ENCODE results near the gene ZDHHC21.

Gene ZDHHC21

GRCh38 chr9:14627513-14627912 lies 65.7 kb downstream of the ZDHHC21 start:
- Histone ChIP-seq H3K27ac (ENCODE audit: insufficient read depth, low read depth, low read length, poor library complexity, severe bottlenecking) (no peak overlapping the region), H3K4me3 (ENCODE audit: insufficient read depth, low read depth, low read length) (no peak overlapping the region), H3K9me3 (ENCODE audit: control insufficient read depth, low read length) (no peaks in the 10 kb centered on the region), H3K27me3 (ENCODE audit: control insufficient read depth, insufficient read depth, low read length, poor library complexity, severe bottlenecking) (no peaks in the 10 kb centered on the region), H3K36me3 (ENCODE audit: control insufficient read depth, insufficient read depth, low read length) (peaks cover 4% of the 10 kb centered on the region), H3K4me1 (ENCODE audit: control insufficient read depth, insufficient read depth, low read length) (no peaks in the 10 kb centered on the region)
- 89 to 100% methylated on average over 1 of the region's 1 CpG for WGBS, 2 experiments

- no peak overlapping the region for H3K27ac ChIP-seq (ENCODE audit: insufficient read depth, low read depth, low read length, poor library complexity, severe bottlenecking)
- no peak overlapping the region for H3K4me3 ChIP-seq (ENCODE audit: insufficient read depth, low read depth, low read length)
- no peaks in the 10 kb centered on the region for H3K27me3 ChIP-seq (ENCODE audit: control insufficient read depth, insufficient read depth, low read length, poor library complexity, severe bottlenecking)
- H3K4me1 ChIP-seq (ENCODE audit: control insufficient read depth, insufficient read depth, low read length), result no peaks in the 10 kb centered on the region
- no peaks in the 10 kb centered on the region for H3K9me3 ChIP-seq (ENCODE audit: control insufficient read depth, low read length)
- WGBS, 2 experiments, result 96 to 98% methylated on average over 8 of the region's 8 CpGs
- no peaks in the 10 kb centered on the region for H3K36me3 ChIP-seq (ENCODE audit: control insufficient read depth, insufficient read depth, low read length)
Measured at GRCh38 chr9:14618836-14619420, 74.3 kb downstream of the ZDHHC21 start.

- 46% methylated on average over 2 of the region's 3 CpGs; no CpG with 5 or more reads in 1 of the 2 experiments for WGBS, 2 experiments
- H3K27ac ChIP-seq (ENCODE audit: insufficient read depth, low read depth, low read length, poor library complexity, severe bottlenecking), result no peak overlapping the region
- no peaks in the 10 kb centered on the region for H3K9me3 ChIP-seq (ENCODE audit: control insufficient read depth, low read length)
- no peaks in the 10 kb centered on the region for H3K4me1 ChIP-seq (ENCODE audit: control insufficient read depth, insufficient read depth, low read length)
- no peak overlapping the region for H3K4me3 ChIP-seq (ENCODE audit: insufficient read depth, low read depth, low read length)
- H3K27me3 ChIP-seq (ENCODE audit: control insufficient read depth, insufficient read depth, low read length, poor library complexity, severe bottlenecking), result no peaks in the 10 kb centered on the region
- H3K36me3 ChIP-seq (ENCODE audit: control insufficient read depth, insufficient read depth, low read length), result no peaks in the 10 kb centered on the region
Measured at GRCh38 chr9:14616188-14616982, 76.8 kb downstream of the ZDHHC21 start.

- Histone ChIP-seq H3K27me3 (ENCODE audit: control insufficient read depth, insufficient read depth, low read length, poor library complexity, severe bottlenecking) (no peaks in the 10 kb centered on the region), H3K9me3 (ENCODE audit: control insufficient read depth, low read length) (no peaks in the 10 kb centered on the region), H3K4me3 (ENCODE audit: insufficient read depth, low read depth, low read length) (no peak overlapping the region), H3K36me3 (ENCODE audit: control insufficient read depth, insufficient read depth, low read length) (no peaks in the 10 kb centered on the region), H3K27ac (ENCODE audit: insufficient read depth, low read depth, low read length, poor library complexity, severe bottlenecking) (no peak overlapping the region), H3K4me1 (ENCODE audit: control insufficient read depth, insufficient read depth, low read length) (no peaks in the 10 kb centered on the region)
- 94 to 100% methylated on average over 1 of the region's 2 CpGs for WGBS, 2 experiments
Measured at GRCh38 chr9:14608540-14608939, 84.7 kb downstream of the ZDHHC21 start.

- no peaks in the 10 kb centered on the region for H3K27me3 ChIP-seq (ENCODE audit: control insufficient read depth, insufficient read depth, low read length, poor library complexity, severe bottlenecking)
- 93 to 95% methylated on average over 7 of the region's 7 CpGs for WGBS, 2 experiments
- no peak overlapping the region for H3K4me3 ChIP-seq (ENCODE audit: insufficient read depth, low read depth, low read length)
- no peaks in the 10 kb centered on the region for H3K4me1 ChIP-seq (ENCODE audit: control insufficient read depth, insufficient read depth, low read length)
- H3K9me3 ChIP-seq (ENCODE audit: control insufficient read depth, low read length), result no peaks in the 10 kb centered on the region
- H3K27ac ChIP-seq (ENCODE audit: insufficient read depth, low read depth, low read length, poor library complexity, severe bottlenecking), result no peak overlapping the region
- no peaks in the 10 kb centered on the region for H3K36me3 ChIP-seq (ENCODE audit: control insufficient read depth, insufficient read depth, low read length)
Measured at GRCh38 chr9:14597171-14597799, 95.9 kb downstream of the ZDHHC21 start.

GRCh38 chr9:14593406-14593805 lies 99.8 kb downstream of the ZDHHC21 start:
- H3K4me1 ChIP-seq (ENCODE audit: control insufficient read depth, insufficient read depth, low read length), result no peaks in the 10 kb centered on the region
- H3K9me3 ChIP-seq (ENCODE audit: control insufficient read depth, low read length), result no peaks in the 10 kb centered on the region
- WGBS, 2 experiments, result 94 to 96% methylated on average over 3 of the region's 3 CpGs
- H3K27me3 ChIP-seq (ENCODE audit: control insufficient read depth, insufficient read depth, low read length, poor library complexity, severe bottlenecking), result no peaks in the 10 kb centered on the region
- H3K27ac ChIP-seq (ENCODE audit: insufficient read depth, low read depth, low read length, poor library complexity, severe bottlenecking), result no peak overlapping the region
- H3K36me3 ChIP-seq (ENCODE audit: control insufficient read depth, insufficient read depth, low read length), result no peaks in the 10 kb centered on the region
- no peak overlapping the region for H3K4me3 ChIP-seq (ENCODE audit: insufficient read depth, low read depth, low read length)

GRCh38 chr9:14591411-14591810 lies 101.8 kb downstream of the ZDHHC21 start:
- Histone ChIP-seq H3K4me3 (ENCODE audit: insufficient read depth, low read depth, low read length) (no peak overlapping the region), H3K27me3 (ENCODE audit: control insufficient read depth, insufficient read depth, low read length, poor library complexity, severe bottlenecking) (no peaks in the 10 kb centered on the region), H3K27ac (ENCODE audit: insufficient read depth, low read depth, low read length, poor library complexity, severe bottlenecking) (no peak overlapping the region), H3K9me3 (ENCODE audit: control insufficient read depth, low read length) (no peaks in the 10 kb centered on the region), H3K36me3 (ENCODE audit: control insufficient read depth, insufficient read depth, low read length) (no peaks in the 10 kb centered on the region), H3K4me1 (ENCODE audit: control insufficient read depth, insufficient read depth, low read length) (no peaks in the 10 kb centered on the region)
- WGBS, 2 experiments, result 93 to 100% methylated on average over 2 to 3 of the region's 3 CpGs

- Histone ChIP-seq H3K9me3 (ENCODE audit: control insufficient read depth, low read length) (peaks cover 3% of the 10 kb centered on the region), H3K27me3 (ENCODE audit: control insufficient read depth, insufficient read depth, low read length, poor library complexity, severe bottlenecking) (no peaks in the 10 kb centered on the region), H3K27ac (ENCODE audit: insufficient read depth, low read depth, low read length, poor library complexity, severe bottlenecking) (no peak overlapping the region), H3K4me1 (ENCODE audit: control insufficient read depth, insufficient read depth, low read length) (no peaks in the 10 kb centered on the region), H3K4me3 (ENCODE audit: insufficient read depth, low read depth, low read length) (no peak overlapping the region), H3K36me3 (ENCODE audit: control insufficient read depth, insufficient read depth, low read length) (no peaks in the 10 kb centered on the region)
- WGBS, 2 experiments, result 70 to 72% methylated on average over 8 of the region's 8 CpGs
Measured at GRCh38 chr9:14585730-14586473, 107.3 kb downstream of the ZDHHC21 start.

- Histone ChIP-seq H3K4me1 (ENCODE audit: control insufficient read depth, insufficient read depth, low read length) (no peaks in the 10 kb centered on the region), H3K4me3 (ENCODE audit: insufficient read depth, low read depth, low read length) (no peak overlapping the region), H3K27ac (ENCODE audit: insufficient read depth, low read depth, low read length, poor library complexity, severe bottlenecking) (no peak overlapping the region), H3K36me3 (ENCODE audit: control insufficient read depth, insufficient read depth, low read length) (no peaks in the 10 kb centered on the region), H3K9me3 (ENCODE audit: control insufficient read depth, low read length) (peaks cover 3% of the 10 kb centered on the region), H3K27me3 (ENCODE audit: control insufficient read depth, insufficient read depth, low read length, poor library complexity, severe bottlenecking) (no peaks in the 10 kb centered on the region)
- 98 to 99% methylated on average over 3 of the region's 4 CpGs for WGBS, 2 experiments
Measured at GRCh38 chr9:14584571-14584970, 108.7 kb downstream of the ZDHHC21 start.

GRCh38 chr9:14578030-14578429 lies 115.2 kb downstream of the ZDHHC21 start:
- H3K27me3 ChIP-seq (ENCODE audit: control insufficient read depth, insufficient read depth, low read length, poor library complexity, severe bottlenecking), result no peaks in the 10 kb centered on the region

More at GRCh38 chr9:14578030-14578429, 115.2 kb downstream of the ZDHHC21 start:
- Histone ChIP-seq H3K27ac (ENCODE audit: insufficient read depth, low read depth, low read length, poor library complexity, severe bottlenecking) (no peak overlapping the region), H3K4me1 (ENCODE audit: control insufficient read depth, insufficient read depth, low read length) (no peaks in the 10 kb centered on the region), H3K9me3 (ENCODE audit: control insufficient read depth, low read length) (peaks cover 3% of the 10 kb centered on the region), H3K4me3 (ENCODE audit: insufficient read depth, low read depth, low read length) (no peak overlapping the region), H3K36me3 (ENCODE audit: control insufficient read depth, insufficient read depth, low read length) (no peaks in the 10 kb centered on the region)
